Breast epithelium (tissue), 4 donors: Measurements from ENCODE around the gene PSMG1. TPM values are rescaled to one million over a fixed set of nuclear protein-coding genes. Genes with fewer than 3 reads are reported as not detected.

ENCODE experiments used
- DNase-seq, 2 donors: peaks; one replicate each; pipeline ENCODE4 v3.0.0-alpha.2; 2019; ENCODE audit warnings: low spot score in 2 of 2
- H3K27ac ChIP-seq, 2 donors: fragments of 200-600 bp; sonication (generic) in 1 of 2; one replicate each; pipeline ENCODE4 v1.5.1; 2016 to 2019; ENCODE audit warnings: mild to moderate bottlenecking in 1 of 2
- H3K27me3 ChIP-seq, 2 donors: fragments of 200-600 bp; sonication (generic) in 1 of 2; one replicate each; pipeline versions ENCODE4 v1.5.1 to v1.6.0; 2017 to 2019; ENCODE audit warnings: control low read depth in 1 of 2, mild to moderate bottlenecking in 1 of 2
- H3K36me3 ChIP-seq: fragments of 200-600 bp; one replicate; pipeline ENCODE4 v1.5.1; 2019
- H3K4me1 ChIP-seq, 2 donors: fragments of 200-600 bp; sonication (generic); one replicate each; pipeline ENCODE4 v1.5.1; 2016 to 2019; ENCODE audit warnings: control low read depth in 1 of 2
- H3K4me3 ChIP-seq, 3 donors: fragments of 200-600 bp; sonication (generic); 1 replicate in 2 of 3; 2 replicates in 1 of 3; pipeline ENCODE4 v1.5.1; 2016 to 2019; ENCODE audit warnings: mild to moderate bottlenecking in 3 of 3, moderate library complexity in 2 of 3
- H3K9me3 ChIP-seq, 2 donors: fragments of 200-600 bp; sonication (generic) in 1 of 2; one replicate each; pipeline ENCODE4 v1.5.1; 2016 to 2019; ENCODE audit warnings: control low read depth in 1 of 2
- POLR2A ChIP-seq: fragments of 450-650 bp; IDR thresholded peaks from one replicate; pipeline ENCODE4 v1.6.1; 2016; ENCODE audit warnings: antibody characterized with exemption, mild to moderate bottlenecking, moderate library complexity
- POLR2AphosphoS5 ChIP-seq, 3 donors: sonication (generic); formaldehyde crosslinking; IDR thresholded peaks; one replicate each; pipeline ENCODE4 v1.6.1; 2017; ENCODE audit warnings: antibody characterized with exemption in 3 of 3
- intact Hi-C: fragments of 100-400 bp; cut with DNase I; formaldehyde crosslinking; loops from one replicate; pipeline ENCODE4 v1.15.1; 2023; ENCODE audit warnings: low total_unique reads
- total RNA-seq, 3 donors: library from RNA; depleted of rRNA; stranded (reverse); fragments of >200 nt; gene quantifications; one replicate each; pipeline ENCODE4 v1.1.0, GENCODE V29; 2016
- TF ChIP-seq, protein P1 (sequence below), 3 donors: fragments of 450-650 bp; IDR thresholded peaks; one replicate each; pipeline ENCODE4 v1.5.1; 2016 to 2017; ENCODE audit warnings: antibody characterized with exemption in 3 of 3, mild to moderate bottlenecking in 3 of 3, moderate library complexity in 3 of 3

The PSMG1 gene
- total RNA-seq, 3 donors from 2014 or later, result 19.7 to 25.9 (median 24.7) TPM

DNA sequence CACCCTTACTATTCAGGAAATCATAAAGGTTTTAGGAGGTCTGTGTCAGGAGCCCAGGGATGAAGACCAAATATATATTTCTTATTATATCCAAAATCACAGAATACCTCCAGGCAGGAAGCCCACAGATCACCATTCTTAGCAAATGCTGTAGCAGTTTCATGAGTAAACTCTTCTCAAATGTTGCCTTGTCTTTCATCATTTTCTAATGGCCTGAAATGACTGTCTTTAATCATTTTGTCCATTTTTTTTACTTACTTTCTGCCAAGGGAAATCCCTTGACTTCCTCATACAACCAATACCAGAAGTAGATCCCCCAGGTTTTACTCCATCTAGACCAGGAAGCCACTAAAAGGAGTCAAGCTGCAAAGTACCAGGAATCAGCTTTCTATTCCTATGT, 32.4 kb downstream of the PSMG1 start:
- no peaks in the 10 kb centered on the region for H3K36me3 ChIP-seq
- H3K27ac ChIP-seq, result no peak overlapping the region
- no peak for TF ChIP-seq POLR2A
- TF ChIP-seq, protein P1, sequence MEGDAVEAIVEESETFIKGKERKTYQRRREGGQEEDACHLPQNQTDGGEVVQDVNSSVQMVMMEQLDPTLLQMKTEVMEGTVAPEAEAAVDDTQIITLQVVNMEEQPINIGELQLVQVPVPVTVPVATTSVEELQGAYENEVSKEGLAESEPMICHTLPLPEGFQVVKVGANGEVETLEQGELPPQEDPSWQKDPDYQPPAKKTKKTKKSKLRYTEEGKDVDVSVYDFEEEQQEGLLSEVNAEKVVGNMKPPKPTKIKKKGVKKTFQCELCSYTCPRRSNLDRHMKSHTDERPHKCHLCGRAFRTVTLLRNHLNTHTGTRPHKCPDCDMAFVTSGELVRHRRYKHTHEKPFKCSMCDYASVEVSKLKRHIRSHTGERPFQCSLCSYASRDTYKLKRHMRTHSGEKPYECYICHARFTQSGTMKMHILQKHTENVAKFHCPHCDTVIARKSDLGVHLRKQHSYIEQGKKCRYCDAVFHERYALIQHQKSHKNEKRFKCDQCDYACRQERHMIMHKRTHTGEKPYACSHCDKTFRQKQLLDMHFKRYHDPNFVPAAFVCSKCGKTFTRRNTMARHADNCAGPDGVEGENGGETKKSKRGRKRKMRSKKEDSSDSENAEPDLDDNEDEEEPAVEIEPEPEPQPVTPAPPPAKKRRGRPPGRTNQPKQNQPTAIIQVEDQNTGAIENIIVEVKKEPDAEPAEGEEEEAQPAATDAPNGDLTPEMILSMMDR (IDR thresholded peaks at IDR 0.05), result no peak
- no peak for TF ChIP-seq POLR2AphosphoS5 (IDR thresholded peaks at IDR 0.05)
- no peaks in the 10 kb centered on the region for H3K27me3 ChIP-seq
- no peak overlapping the region for H3K4me3 ChIP-seq
- no peaks in the 10 kb centered on the region for H3K4me1 ChIP-seq
- DNase-seq, result no peak
- intact Hi-C loops, result no loop called here
- no peaks in the 10 kb centered on the region for H3K9me3 ChIP-seq

DNA sequence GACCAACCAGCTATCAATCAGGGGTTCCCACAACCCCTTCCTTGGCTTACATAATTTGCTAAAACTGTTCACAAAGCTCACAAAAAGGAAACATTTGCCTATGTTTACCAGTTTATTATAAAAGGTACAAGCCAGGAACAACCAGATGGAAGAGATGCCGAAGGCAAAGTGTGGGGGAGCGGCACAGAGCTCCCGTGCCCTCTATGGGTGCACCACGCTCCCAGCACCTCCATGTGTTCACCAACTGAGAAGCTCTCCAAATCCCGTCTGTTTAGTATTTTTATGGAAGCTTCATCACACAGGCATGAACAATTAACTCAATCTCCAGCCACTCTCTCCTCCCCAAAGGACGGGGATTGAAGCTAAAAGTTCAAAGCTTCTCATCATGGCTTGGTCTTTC, 32.9 kb downstream of the PSMG1 start:
- no peaks in the 10 kb centered on the region for H3K9me3 ChIP-seq
- no peaks in the 10 kb centered on the region for H3K4me1 ChIP-seq
- no peaks in the 10 kb centered on the region for H3K36me3 ChIP-seq
- no peak for DNase-seq
- no peak overlapping the region for H3K4me3 ChIP-seq
- intact Hi-C loops, result no loop called here
- no peak overlapping the region for H3K27ac ChIP-seq
- H3K27me3 ChIP-seq, result no peaks in the 10 kb centered on the region
- no peak for TF ChIP-seq POLR2A
- TF ChIP-seq, protein P1 (IDR thresholded peaks at IDR 0.05), result no peak
- TF ChIP-seq POLR2AphosphoS5 (IDR thresholded peaks at IDR 0.05), result no peak

- Histone ChIP-seq H3K4me1 (no peaks in the 10 kb centered on the region), H3K9me3 (no peaks in the 10 kb centered on the region), H3K4me3 (no peak overlapping the region), H3K36me3 (no peaks in the 10 kb centered on the region), H3K27ac (no peak overlapping the region), H3K27me3 (no peaks in the 10 kb centered on the region)
- TF ChIP-seq, protein P1 (IDR thresholded peaks at IDR 0.05), result no peak
- no peak for TF ChIP-seq POLR2A
- no peak for TF ChIP-seq POLR2AphosphoS5 (IDR thresholded peaks at IDR 0.05)
- DNase-seq, result no peak
- intact Hi-C loops, result no loop called here
These were observed 33.4 kb downstream of the PSMG1 start for GRCh38 chr21:39149882-39150281.

DNA sequence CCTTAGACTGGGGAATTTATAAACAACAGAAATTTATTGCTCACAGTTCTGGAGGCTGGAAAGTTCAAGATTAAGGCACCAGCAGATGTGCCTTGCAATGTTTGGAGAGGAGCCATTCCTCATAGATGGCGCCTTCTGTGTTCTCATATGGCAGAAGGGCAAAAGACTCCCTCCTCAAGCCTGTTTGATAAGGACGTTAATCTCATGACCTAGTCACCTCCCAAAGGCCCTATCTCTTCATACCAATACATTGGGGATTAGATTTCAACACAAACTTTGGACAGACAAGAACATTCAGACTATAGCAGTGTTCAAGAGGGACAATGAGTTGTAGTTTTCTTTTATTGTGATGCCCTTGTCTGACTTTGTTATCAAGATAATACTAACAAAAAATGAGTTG, 34.3 kb downstream of the PSMG1 start:
- intact Hi-C loops, result no loop called here
- Histone ChIP-seq H3K27ac (no peak overlapping the region), H3K4me1 (no peaks in the 10 kb centered on the region), H3K36me3 (no peaks in the 10 kb centered on the region), H3K4me3 (no peak overlapping the region), H3K9me3 (no peaks in the 10 kb centered on the region), H3K27me3 (no peaks in the 10 kb centered on the region)
- no peak for DNase-seq
- no peak for TF ChIP-seq POLR2A
- TF ChIP-seq, protein P1 (IDR thresholded peaks at IDR 0.05), result no peak

- H3K4me1 ChIP-seq, result no peaks in the 10 kb centered on the region
- DNase-seq, result no peak
- TF ChIP-seq POLR2AphosphoS5 (IDR thresholded peaks at IDR 0.05), result no peak
- TF ChIP-seq, protein P1 (IDR thresholded peaks at IDR 0.05), result no peak
- TF ChIP-seq POLR2A, result no peak
- no peaks in the 10 kb centered on the region for H3K9me3 ChIP-seq
- no peak overlapping the region for H3K27ac ChIP-seq
- intact Hi-C loops, result no loop called here
- H3K36me3 ChIP-seq, result no peaks in the 10 kb centered on the region
- no peak overlapping the region for H3K4me3 ChIP-seq
- H3K27me3 ChIP-seq, result no peaks in the 10 kb centered on the region
These were observed 39.1 kb downstream of the PSMG1 start for GRCh38 chr21:39144191-39144590.
